Hepatocyte (in vitro differentiated cells): ENCODE data around the gene ANO9.

Experiments used
- EZH2 ChIP-seq: fragments of 200-600 bp; sonication (generic); IDR thresholded peaks from 2 replicates; pipeline ENCODE4 v1.6.1; 2016; ENCODE audit warnings: antibody characterized with exemption, mild to moderate bottlenecking, borderline replicate concordance
- EZH2phosphoT487 ChIP-seq: fragments of 200-600 bp; sonication (generic); IDR thresholded peaks from one replicate; pipeline ENCODE4 v1.6.1; 2018; ENCODE audit warnings: antibody characterized with exemption, mild to moderate bottlenecking, low read depth, moderate library complexity; ENCODE audit not compliant: unreplicated experiment, severe bottlenecking
- TF ChIP-seq, protein P1 (sequence below): fragments of 200-600 bp; sonication (generic); IDR thresholded peaks from 2 replicates; pipeline ENCODE4 v1.5.1; 2016; ENCODE audit warnings: antibody characterized with exemption, mild to moderate bottlenecking; ENCODE audit not compliant: poor library complexity

DNA sequence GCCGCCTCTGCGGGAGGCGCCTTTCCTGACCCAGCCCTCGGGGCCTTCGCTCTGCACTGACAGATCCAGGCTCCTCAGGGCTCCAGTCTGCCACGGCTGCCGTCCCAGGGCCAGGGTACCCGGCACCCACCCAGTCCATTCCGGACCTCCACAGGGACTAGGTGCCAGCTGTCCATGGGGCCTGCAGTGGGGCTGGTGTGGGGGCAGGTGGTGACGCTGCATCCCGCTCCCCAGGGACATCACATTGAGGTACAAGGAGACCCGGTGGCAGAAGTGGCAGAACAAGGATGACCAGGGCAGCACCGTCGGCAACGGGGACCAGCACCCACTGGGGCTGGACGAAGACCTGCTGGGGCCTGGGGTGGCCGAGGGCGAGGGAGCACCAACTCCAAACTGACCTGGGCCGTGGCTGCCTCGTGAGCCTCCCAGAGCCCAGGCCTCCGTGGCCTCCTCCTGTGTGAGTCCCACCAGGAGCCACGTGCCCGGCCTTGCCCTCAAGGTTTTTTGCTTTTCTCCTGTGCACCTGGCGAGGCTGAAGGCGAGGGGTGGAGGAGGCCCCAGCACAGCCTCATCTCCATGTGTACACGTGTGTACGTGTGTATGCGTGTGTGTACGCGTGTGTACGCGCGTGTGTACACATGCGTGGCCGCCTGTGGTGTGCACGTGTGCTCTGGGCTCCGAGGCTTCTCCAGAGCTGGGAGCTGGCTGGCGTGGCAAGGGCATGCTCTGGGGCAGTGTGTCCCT, 48.5 kb upstream of the ANO9 start:
- TF ChIP-seq, protein P1, sequence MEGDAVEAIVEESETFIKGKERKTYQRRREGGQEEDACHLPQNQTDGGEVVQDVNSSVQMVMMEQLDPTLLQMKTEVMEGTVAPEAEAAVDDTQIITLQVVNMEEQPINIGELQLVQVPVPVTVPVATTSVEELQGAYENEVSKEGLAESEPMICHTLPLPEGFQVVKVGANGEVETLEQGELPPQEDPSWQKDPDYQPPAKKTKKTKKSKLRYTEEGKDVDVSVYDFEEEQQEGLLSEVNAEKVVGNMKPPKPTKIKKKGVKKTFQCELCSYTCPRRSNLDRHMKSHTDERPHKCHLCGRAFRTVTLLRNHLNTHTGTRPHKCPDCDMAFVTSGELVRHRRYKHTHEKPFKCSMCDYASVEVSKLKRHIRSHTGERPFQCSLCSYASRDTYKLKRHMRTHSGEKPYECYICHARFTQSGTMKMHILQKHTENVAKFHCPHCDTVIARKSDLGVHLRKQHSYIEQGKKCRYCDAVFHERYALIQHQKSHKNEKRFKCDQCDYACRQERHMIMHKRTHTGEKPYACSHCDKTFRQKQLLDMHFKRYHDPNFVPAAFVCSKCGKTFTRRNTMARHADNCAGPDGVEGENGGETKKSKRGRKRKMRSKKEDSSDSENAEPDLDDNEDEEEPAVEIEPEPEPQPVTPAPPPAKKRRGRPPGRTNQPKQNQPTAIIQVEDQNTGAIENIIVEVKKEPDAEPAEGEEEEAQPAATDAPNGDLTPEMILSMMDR: no peak
- no peak for TF ChIP-seq EZH2phosphoT487
- TF ChIP-seq EZH2: no peak
